OCI-LY7 (cell line): ENCODE results near the gene AFDN. TPM values are rescaled to one million over a fixed set of nuclear protein-coding genes. Genes with fewer than 3 reads are reported as not detected.

Experiments
- BruUV-seq: library from RNA; stranded (reverse); fragments of 400-500 nt; replicated peaks from 2 replicates; lab custom pipeline; 2021; lab: Mats Ljungman, UMichigan
- CTCF ChIA-PET: fragments of 300-600 bp; sonication (Branson Sonifier 250); formaldehyde crosslinking; loops from one replicate; lab custom pipeline; 2022; ENCODE audit warnings: antibody characterized with exemption; ENCODE audit not compliant: unreplicated experiment; lab: Charles Lee
- POLR2A ChIA-PET: fragments of 300-600 bp; sonication (Branson Sonifier 250); formaldehyde crosslinking; loops from one replicate; lab custom pipeline; 2022; ENCODE audit warnings: antibody characterized with exemption; lab: Charles Lee
- DNase-seq: peaks from one replicate; pipeline ENCODE4 v3.0.0-alpha.2; 2015; ENCODE audit warnings: low spot score
- H2AFZ ChIP-seq: fragments of 200-600 bp; sonication (generic), shearing (Covaris generic); 2 replicates; pipeline ENCODE4 v1.6.1; 2014; ENCODE audit warnings: mild to moderate bottlenecking, antibody characterized with exemption, low read length, moderate library complexity
- H3K27ac ChIP-seq: fragments of 200-600 bp; sonication (generic); 2 replicates; pipeline ENCODE4 v1.5.1; 2014; ENCODE audit warnings: mixed run types, low read depth, mild to moderate bottlenecking, moderate library complexity, low read length, inconsistent platforms; ENCODE audit not compliant: poor library complexity, severe bottlenecking
- H3K36me3 ChIP-seq: fragments of 200-600 bp; sonication (generic); 2 replicates; pipeline ENCODE4 v1.6.1; 2014; ENCODE audit warnings: mild to moderate bottlenecking, antibody characterized with exemption, low read length, moderate library complexity, mixed read lengths; ENCODE audit not compliant: insufficient read depth
- H3K4me1 ChIP-seq: fragments of 200-600 bp; sonication (generic); 2 replicates; pipeline ENCODE4 v1.5.1; 2014; ENCODE audit warnings: mild to moderate bottlenecking, low read length; ENCODE audit not compliant: insufficient read depth, poor library complexity, severe bottlenecking
- H3K4me2 ChIP-seq: fragments of 200-600 bp; sonication (generic); 2 replicates; pipeline ENCODE4 v1.6.1; 2014; ENCODE audit warnings: mild to moderate bottlenecking, low read length
- H3K4me3 ChIP-seq: fragments of 200-600 bp; sonication (generic); 2 replicates; pipeline ENCODE4 v1.5.1; 2014; ENCODE audit warnings: mild to moderate bottlenecking, low read depth, low read length; ENCODE audit not compliant: poor library complexity, severe bottlenecking
- H3K79me2 ChIP-seq: fragments of 200-600 bp; sonication (generic); 2 replicates; pipeline ENCODE4 v1.6.1; 2016; ENCODE audit warnings: low read depth, mild to moderate bottlenecking, low read length, moderate library complexity, mixed read lengths; ENCODE audit not compliant: insufficient read depth
- H3K9me2 ChIP-seq: fragments of 200-600 bp; sonication (generic); 2 replicates; pipeline ENCODE4 v1.6.1; 2016; ENCODE audit warnings: mild to moderate bottlenecking, low read length, mixed read lengths; ENCODE audit not compliant: insufficient read depth
- H3K9me3 ChIP-seq: fragments of 200-600 bp; sonication (generic); 2 replicates; pipeline ENCODE4 v1.6.1; 2014; ENCODE audit warnings: mild to moderate bottlenecking, mixed run types, low read length, mixed read lengths
- H4K20me1 ChIP-seq: fragments of 200-600 bp; sonication (generic); 2 replicates; pipeline ENCODE4 v1.6.1; 2014; ENCODE audit warnings: mild to moderate bottlenecking, antibody characterized with exemption, low read length, moderate library complexity, mixed read lengths; ENCODE audit not compliant: insufficient read depth
- EZH2phosphoT487 ChIP-seq: fragments of 200-600 bp; sonication (generic); IDR thresholded peaks from 2 replicates; pipeline ENCODE4 v1.6.1; 2018; ENCODE audit warnings: low read depth, borderline replicate concordance, mild to moderate bottlenecking, mixed run types, antibody characterized with exemption, low read length, moderate library complexity, mixed read lengths
- intact Hi-C: fragments of 100-400 bp; cut with micrococcal nuclease; formaldehyde crosslinking; loops from one replicate; pipeline ENCODE4 v1.10.0; 2022; ENCODE audit not compliant: unreplicated experiment
- total RNA-seq, 2 experiments: library from RNA; depleted of rRNA in 1 of 2; stranded (reverse); fragments of >200 nt in 1 of 2; shearing (Covaris generic) in 1 of 2; gene quantifications; 2 replicates each; pipeline ENCODE4 v1.2.3, GENCODE V29; 2014 to 2022
- TF ChIP-seq, protein P1 (sequence below): fragments of 200-600 bp; sonication (generic); conservative IDR thresholded peaks from 2 replicates; pipeline ENCODE4 v1.5.1; 2014; ENCODE audit warnings: mild to moderate bottlenecking, antibody characterized with exemption, low read length, moderate library complexity, mixed read lengths

The AFDN gene
- total RNA-seq, 2 experiments from 2014 or later = 43.6 to 71.6 TPM

GRCh38 chr6:167957626-167958025 is 130.9 kb downstream of the AFDN start:
- no peaks in the 10 kb centered on the region for H4K20me1 ChIP-seq
- no peak overlapping the region for H3K4me2 ChIP-seq
- H3K79me2 ChIP-seq = no peaks in the 10 kb centered on the region
- no peak overlapping the region for H3K4me3 ChIP-seq
- no peaks in the 10 kb centered on the region for H3K9me3 ChIP-seq
- H3K9me2 ChIP-seq = no peaks in the 10 kb centered on the region
- H3K36me3 ChIP-seq = no peaks in the 10 kb centered on the region
- no peak overlapping the region for H2AFZ ChIP-seq
- ChIA-PET POLR2A (no interaction called here), CTCF (no interaction called here)
- no TSS peak for BruUV-seq
- H3K4me1 ChIP-seq = no peaks in the 10 kb centered on the region
- H3K27ac ChIP-seq = no peak overlapping the region
- intact Hi-C loops = no loop called here
- TF ChIP-seq, protein P1, sequence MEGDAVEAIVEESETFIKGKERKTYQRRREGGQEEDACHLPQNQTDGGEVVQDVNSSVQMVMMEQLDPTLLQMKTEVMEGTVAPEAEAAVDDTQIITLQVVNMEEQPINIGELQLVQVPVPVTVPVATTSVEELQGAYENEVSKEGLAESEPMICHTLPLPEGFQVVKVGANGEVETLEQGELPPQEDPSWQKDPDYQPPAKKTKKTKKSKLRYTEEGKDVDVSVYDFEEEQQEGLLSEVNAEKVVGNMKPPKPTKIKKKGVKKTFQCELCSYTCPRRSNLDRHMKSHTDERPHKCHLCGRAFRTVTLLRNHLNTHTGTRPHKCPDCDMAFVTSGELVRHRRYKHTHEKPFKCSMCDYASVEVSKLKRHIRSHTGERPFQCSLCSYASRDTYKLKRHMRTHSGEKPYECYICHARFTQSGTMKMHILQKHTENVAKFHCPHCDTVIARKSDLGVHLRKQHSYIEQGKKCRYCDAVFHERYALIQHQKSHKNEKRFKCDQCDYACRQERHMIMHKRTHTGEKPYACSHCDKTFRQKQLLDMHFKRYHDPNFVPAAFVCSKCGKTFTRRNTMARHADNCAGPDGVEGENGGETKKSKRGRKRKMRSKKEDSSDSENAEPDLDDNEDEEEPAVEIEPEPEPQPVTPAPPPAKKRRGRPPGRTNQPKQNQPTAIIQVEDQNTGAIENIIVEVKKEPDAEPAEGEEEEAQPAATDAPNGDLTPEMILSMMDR = no peak
- no peak for TF ChIP-seq EZH2phosphoT487
- DNase-seq = no peak

- no TSS peak for BruUV-seq
- POLR2A ChIA-PET = no interaction called here
Measured at GRCh38 chr6:167960579-167960978, 133.9 kb downstream of the AFDN start.

GRCh38 chr6:167962711-167963110 is 136.0 kb downstream of the AFDN start:
- Histone ChIP-seq H3K9me2 (no peaks in the 10 kb centered on the region), H3K4me3 (no peak overlapping the region), H3K4me2 (no peak overlapping the region), H2AFZ (no peak overlapping the region), H3K36me3 (peaks cover 8% of the 10 kb centered on the region; the same call in 1 of the 2 replicates), H3K27ac (no peak overlapping the region), H3K4me1 (no peaks in the 10 kb centered on the region), H3K79me2 (no peaks in the 10 kb centered on the region), H3K9me3 (no peaks in the 10 kb centered on the region), H4K20me1 (no peaks in the 10 kb centered on the region)
- DNase-seq = no peak
- no peak for TF ChIP-seq EZH2phosphoT487
- TF ChIP-seq, protein P1 = no peak
- ChIA-PET CTCF (interaction anchor here (0.5 kb wide), 1 partner anchor 877 kb away, joined by 4 read pairs; no protein-coding TSS in a partner anchor), POLR2A (no interaction called here)
- intact Hi-C loops = no loop called here
- no TSS peak for BruUV-seq

More at GRCh38 chr6:167960579-167960978, 133.9 kb downstream of the AFDN start:
- Histone ChIP-seq H3K36me3 (no peaks in the 10 kb centered on the region), H3K79me2 (no peaks in the 10 kb centered on the region), H3K4me1 (no peaks in the 10 kb centered on the region), H3K27ac (no peak overlapping the region), H2AFZ (no peak overlapping the region), H4K20me1 (no peaks in the 10 kb centered on the region), H3K9me2 (no peaks in the 10 kb centered on the region), H3K4me3 (no peak overlapping the region), H3K4me2 (no peak overlapping the region), H3K9me3 (no peaks in the 10 kb centered on the region)
- intact Hi-C loops = no loop called here
- no peak for DNase-seq
- CTCF ChIA-PET = no interaction called here
- TF ChIP-seq, protein P1 = no peak
